Astrocyte of the spinal cord (primary cell): ENCODE measurements around the gene ZFPM1.
"Not testable (repeated sequence)": the region's sequence is repeated elsewhere in the genome, so short reads cannot be mapped to it uniquely, and the experiment has no call there.

Experiments used
- DNase-seq: peaks from one replicate; pipeline ENCODE4 v3.0.0; 2011; ENCODE audit warnings: low read depth, low spot score
- H3K4me3 ChIP-seq: 2 replicates; pipeline ENCODE4 v1.5.1; 2011; ENCODE audit warnings: low read depth, mild to moderate bottlenecking, low read length, moderate library complexity
- CTCF ChIP-seq: IDR thresholded peaks from 2 replicates; pipeline ENCODE4 v1.5.1; 2012; ENCODE audit warnings: low read depth, mild to moderate bottlenecking, low read length, inconsistent platforms
- in situ Hi-C: cut with HindIII; loops from 2 replicates; pipeline ENCODE4 v1.10.0; 2017; ENCODE audit warnings: low sequenced_read_pairs

ZFPM1 gene

GRCh38 chr16:88515925-88516594 lies 63.0 kb downstream of the ZFPM1 start:
- no peak for DNase-seq
- no peak overlapping the region for H3K4me3 ChIP-seq
- TF ChIP-seq CTCF, result no peak
- in situ Hi-C loops, result no loop called here

GRCh38 chr16:88516601-88517061 lies 63.6 kb downstream of the ZFPM1 start:
- DNase-seq, result no peak
- no peak for TF ChIP-seq CTCF
- in situ Hi-C loops, result no loop called here
- no peak overlapping the region for H3K4me3 ChIP-seq

GRCh38 chr16:88517208-88517774 lies 64.2 kb downstream of the ZFPM1 start:
- H3K4me3 ChIP-seq, DNase-seq, in situ Hi-C loops: not testable (repeated sequence)

- in situ Hi-C loops, DNase-seq, H3K4me3 ChIP-seq: not testable (repeated sequence)
These were observed 65.5 kb downstream of the ZFPM1 start for GRCh38 chr16:88518411-88519111.

- no peak for DNase-seq
- no peak overlapping the region for H3K4me3 ChIP-seq
- in situ Hi-C loops, result no loop called here
- no peak for TF ChIP-seq CTCF
These were observed 66.2 kb downstream of the ZFPM1 start for GRCh38 chr16:88519240-88519639.

GRCh38 chr16:88519938-88520653 lies 67.0 kb downstream of the ZFPM1 start:
- in situ Hi-C loops, result no loop called here
- no peak for DNase-seq
- no peak for TF ChIP-seq CTCF
- H3K4me3 ChIP-seq, result no peak overlapping the region

GRCh38 chr16:88521674-88522073 lies 68.6 kb downstream of the ZFPM1 start:
- H3K4me3 ChIP-seq, result no peak overlapping the region
- TF ChIP-seq CTCF, result no peak
- in situ Hi-C loops, result no loop called here
- DNase-seq, result no peak
